NB4 (cell line): Measurements from ENCODE around the gene SOX13.

Experiments
- DNase-seq: peaks from one replicate; pipeline ENCODE4 v3.0.0; 2010; ENCODE audit warnings: low read depth
- H3K4me3 ChIP-seq: one replicate; pipeline ENCODE4 v1.5.1; 2011; ENCODE audit warnings: mild to moderate bottlenecking, low read depth, low read length, moderate library complexity
- MYC ChIP-seq: IDR thresholded peaks from 2 replicates; pipeline ENCODE4 v1.6.1; 2011; ENCODE audit warnings: low read depth, low read length
- POLR2A ChIP-seq: IDR thresholded peaks from 2 replicates; pipeline ENCODE4 v1.6.1; 2011; ENCODE audit warnings: mild to moderate bottlenecking; ENCODE audit not compliant: insufficient read length; ENCODE audit errors: extremely low read depth
- TF ChIP-seq, protein P1 (sequence below): IDR thresholded peaks from one replicate; pipeline ENCODE4 v1.5.1; 2012; ENCODE audit warnings: low read depth, low read length
- TF ChIP-seq, protein P2 (sequence below): IDR thresholded peaks from 2 replicates; pipeline ENCODE4 v1.6.1; 2011; ENCODE audit warnings: low read depth, low read length

SOX13 gene

DNA sequence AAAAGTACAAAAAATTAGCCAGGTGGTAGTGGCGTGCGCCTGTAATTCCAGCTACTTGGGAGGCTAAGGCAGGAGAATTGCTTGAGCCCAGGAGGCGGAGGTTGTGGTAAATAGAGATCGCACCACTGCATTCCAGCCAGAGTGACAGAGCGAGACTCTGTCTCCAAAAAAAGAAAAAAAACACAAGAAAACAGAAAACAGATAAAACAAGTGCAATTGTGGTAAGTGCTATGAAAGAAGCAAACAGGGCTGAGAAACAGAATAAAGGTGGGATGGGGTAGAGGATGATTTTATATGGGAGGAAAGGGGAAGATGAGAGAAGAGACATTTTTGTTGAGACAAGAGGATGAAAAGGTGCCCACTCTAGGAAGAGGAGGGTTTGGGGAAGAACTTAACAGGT, 5.0 kb upstream of the SOX13 start:
- no peak for DNase-seq
- H3K4me3 ChIP-seq: no peak overlapping the region
- TF ChIP-seq MYC: no peak
- no peak for TF ChIP-seq POLR2A
- TF ChIP-seq, protein P1, sequence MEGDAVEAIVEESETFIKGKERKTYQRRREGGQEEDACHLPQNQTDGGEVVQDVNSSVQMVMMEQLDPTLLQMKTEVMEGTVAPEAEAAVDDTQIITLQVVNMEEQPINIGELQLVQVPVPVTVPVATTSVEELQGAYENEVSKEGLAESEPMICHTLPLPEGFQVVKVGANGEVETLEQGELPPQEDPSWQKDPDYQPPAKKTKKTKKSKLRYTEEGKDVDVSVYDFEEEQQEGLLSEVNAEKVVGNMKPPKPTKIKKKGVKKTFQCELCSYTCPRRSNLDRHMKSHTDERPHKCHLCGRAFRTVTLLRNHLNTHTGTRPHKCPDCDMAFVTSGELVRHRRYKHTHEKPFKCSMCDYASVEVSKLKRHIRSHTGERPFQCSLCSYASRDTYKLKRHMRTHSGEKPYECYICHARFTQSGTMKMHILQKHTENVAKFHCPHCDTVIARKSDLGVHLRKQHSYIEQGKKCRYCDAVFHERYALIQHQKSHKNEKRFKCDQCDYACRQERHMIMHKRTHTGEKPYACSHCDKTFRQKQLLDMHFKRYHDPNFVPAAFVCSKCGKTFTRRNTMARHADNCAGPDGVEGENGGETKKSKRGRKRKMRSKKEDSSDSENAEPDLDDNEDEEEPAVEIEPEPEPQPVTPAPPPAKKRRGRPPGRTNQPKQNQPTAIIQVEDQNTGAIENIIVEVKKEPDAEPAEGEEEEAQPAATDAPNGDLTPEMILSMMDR: no peak
- TF ChIP-seq, protein P2, sequence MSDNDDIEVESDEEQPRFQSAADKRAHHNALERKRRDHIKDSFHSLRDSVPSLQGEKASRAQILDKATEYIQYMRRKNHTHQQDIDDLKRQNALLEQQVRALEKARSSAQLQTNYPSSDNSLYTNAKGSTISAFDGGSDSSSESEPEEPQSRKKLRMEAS: no peak

- TF ChIP-seq, protein P1: no peak
- TF ChIP-seq POLR2A (no peak), MYC (no peak)
- TF ChIP-seq, protein P2: no peak
- no peak for DNase-seq
- no peak overlapping the region for H3K4me3 ChIP-seq
Observed at GRCh38 chr1:204069887-204070286, 3.0 kb upstream of the SOX13 start.

- TF ChIP-seq POLR2A (no peak), MYC (no peak)
- TF ChIP-seq, protein P1: no peak
- TF ChIP-seq, protein P2: no peak
- H3K4me3 ChIP-seq: no peak overlapping the region
- DNase-seq: no peak
Observed at GRCh38 chr1:204070895-204071294, 2.0 kb upstream of the SOX13 start.

DNA sequence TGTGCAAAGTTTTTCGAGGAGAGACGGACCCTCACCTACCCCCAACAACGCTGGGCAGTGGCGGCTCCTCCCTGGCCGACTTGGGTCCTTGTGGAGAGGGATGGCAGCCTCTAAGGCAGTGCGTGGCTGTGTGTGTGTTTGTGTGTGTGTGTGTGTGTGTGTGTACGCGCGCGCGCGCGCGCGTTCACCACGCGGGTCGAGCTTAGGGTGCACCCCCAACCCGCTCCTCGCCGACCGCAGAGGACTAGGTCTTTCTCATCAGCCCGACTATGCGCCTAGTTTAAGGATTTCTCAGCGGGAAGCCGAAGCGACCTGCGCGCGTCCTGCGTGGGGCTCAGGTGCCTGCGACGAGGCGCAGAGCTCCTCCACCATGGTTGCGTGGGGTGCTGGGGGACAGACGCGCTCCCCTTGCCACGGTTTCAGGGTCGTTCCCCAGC, 940 bp downstream of the SOX13 start:
- no peak for DNase-seq
- H3K4me3 ChIP-seq: no peak overlapping the region
- no peak for TF ChIP-seq MYC
- TF ChIP-seq, protein P1: no peak
- TF ChIP-seq, protein P2: no peak
- no peak for TF ChIP-seq POLR2A

DNA sequence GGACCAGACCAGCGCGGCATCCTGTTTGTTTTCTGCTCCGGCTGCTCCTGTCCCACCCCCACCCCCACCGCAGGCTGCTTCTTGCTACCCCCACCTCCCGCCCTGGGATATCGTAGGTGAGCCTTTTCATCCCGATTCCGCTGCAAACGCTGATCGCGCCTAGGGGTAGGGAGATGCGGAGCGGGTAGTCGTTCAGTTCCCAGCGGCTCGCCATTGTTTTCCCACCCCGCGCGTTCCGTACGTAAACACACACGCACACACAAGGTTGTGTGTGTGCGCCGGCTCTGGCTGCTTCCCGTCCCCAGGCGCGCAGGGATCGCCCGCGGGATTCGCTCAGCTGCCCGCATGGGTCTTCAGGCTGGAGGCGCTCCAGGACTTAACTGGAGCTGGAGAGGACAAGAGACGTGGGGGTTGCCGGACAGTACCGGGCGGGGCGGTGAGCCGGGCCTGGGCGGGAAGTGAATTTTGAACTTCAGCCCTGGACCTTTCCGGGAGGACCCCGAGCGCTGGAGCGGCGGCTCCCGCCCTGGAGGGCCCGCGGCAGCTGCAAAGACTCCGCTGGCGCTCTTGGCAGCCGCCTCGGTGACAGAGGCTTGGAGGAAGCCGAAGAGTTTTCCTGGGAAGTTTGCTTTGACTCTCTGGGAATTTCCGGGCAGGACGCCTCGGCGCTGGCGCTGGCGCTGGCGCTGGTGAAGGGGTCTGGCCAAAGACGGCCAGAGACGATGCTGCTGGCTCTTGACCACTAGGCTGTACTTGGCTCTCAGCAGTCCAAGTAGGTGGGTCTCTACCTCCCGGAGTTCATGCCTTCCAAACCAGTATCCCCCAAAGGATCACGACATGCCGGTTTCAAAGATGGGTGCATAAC, 1.6 kb downstream of the SOX13 start:
- no peak for DNase-seq
- TF ChIP-seq POLR2A (no peak), MYC (no peak)
- TF ChIP-seq, protein P2: no peak
- TF ChIP-seq, protein P1: no peak
- no peak overlapping the region for H3K4me3 ChIP-seq
